Transverse colon (tissue), 4 donors: ENCODE results near the gene SYNDIG1L. TPM values are rescaled to one million over a fixed set of nuclear protein-coding genes. Genes with fewer than 3 reads are reported as not detected.
A peak's percentile ranks its signal among the peaks of the same experiment; 100 is the strongest.

Source experiments
- DNase-seq: peaks from one replicate; pipeline ENCODE4 v3.0.0-alpha.2; 2019
- H3K27ac ChIP-seq, 4 donors: fragments of 200-600 bp; sonication (generic); 2 replicates each; pipeline ENCODE4 v1.5.1; 2016 to 2018; ENCODE audit warnings: inconsistent platforms in 4 of 4
- H3K27me3 ChIP-seq: fragments of 200-600 bp; sonication (generic); 2 replicates; pipeline ENCODE4 v1.5.1; 2017; ENCODE audit warnings: inconsistent platforms
- H3K36me3 ChIP-seq, 4 donors: fragments of 200-600 bp; sonication (generic); 2 replicates each; pipeline ENCODE4 v1.5.1; 2017 to 2019; ENCODE audit warnings: inconsistent platforms in 4 of 4
- H3K4me1 ChIP-seq, 4 donors: fragments of 200-600 bp; sonication (generic); 2 replicates each; pipeline ENCODE4 v1.5.1; 2017 to 2020; ENCODE audit warnings: inconsistent platforms in 4 of 4
- H3K4me3 ChIP-seq, 4 donors: fragments of 200-600 bp; sonication (generic); 1 replicate in 1 of 4; 2 replicates in 3 of 4; pipeline versions ENCODE4 v1.5.1 to v1.6.1; 2017 to 2019; ENCODE audit warnings: inconsistent platforms in 4 of 4
- H3K9me3 ChIP-seq, 2 donors: fragments of 200-600 bp; sonication (generic); 2 replicates each; pipeline ENCODE4 v1.5.1; 2017 to 2019; ENCODE audit warnings: inconsistent platforms in 2 of 2
- EP300 ChIP-seq: sonication (generic); formaldehyde crosslinking; IDR thresholded peaks from one replicate; pipeline ENCODE4 v1.6.1; 2017; ENCODE audit warnings: antibody characterized with exemption, low read depth
- POLR2A ChIP-seq: fragments of 450-650 bp; IDR thresholded peaks from one replicate; pipeline ENCODE4 v1.6.1; 2016; ENCODE audit warnings: antibody characterized with exemption, mild to moderate bottlenecking, moderate library complexity
- POLR2AphosphoS5 ChIP-seq, 3 donors: sonication (generic); formaldehyde crosslinking; IDR thresholded peaks; one replicate each; pipeline ENCODE4 v1.6.1; 2016; ENCODE audit warnings: antibody characterized with exemption in 3 of 3
- WGBS, 2 donors: methylation state at CpG; one replicate each; pipeline ENCODE4 v1.1.5; 2018; ENCODE audit warnings: low coverage in 1 of 2; 5-methylcytosine and 5-hydroxymethylcytosine counted together
- in situ Hi-C, 4 donors: fragments of 200-750 bp; cut with MboI; loops; one replicate each; pipeline versions ENCODE4 v1.15.0 to v1.15.1; 2017; ENCODE audit warnings: low sequenced_read_pairs in 3 of 4, low pct_ligation_motif_present in 1 of 4, low pct_unique_long_range_greater_than_20kb in 1 of 4
- intact Hi-C: fragments of 100-400 bp; cut with DNase I; formaldehyde crosslinking; loops from one replicate; pipeline ENCODE4 v1.15.1; 2023; ENCODE audit warnings: low total_unique reads
- total RNA-seq, 4 donors: library from RNA; depleted of rRNA; stranded (reverse); fragments of >200 nt; gene quantifications; one replicate each; pipeline ENCODE4 v1.1.0, GENCODE V29; 2016
- TF ChIP-seq, protein P1 (sequence below), 5 experiments: fragments of 200-600 bp in 3 of 5; fragments of 450-650 bp in 2 of 5; sonication (generic) in 3 of 5; IDR thresholded peaks; 1 replicate in 2 of 5; 2 replicates in 3 of 5; pipeline ENCODE4 v1.5.1; 2016 to 2017; ENCODE audit warnings: antibody characterized with exemption in 5 of 5, inconsistent platforms in 3 of 5, mild to moderate bottlenecking in 2 of 5, moderate library complexity in 1 of 5

The SYNDIG1L gene
- total RNA-seq, 4 donors from 2014 or later = 0.32 TPM; not detected in 3

- TF ChIP-seq, protein P1, sequence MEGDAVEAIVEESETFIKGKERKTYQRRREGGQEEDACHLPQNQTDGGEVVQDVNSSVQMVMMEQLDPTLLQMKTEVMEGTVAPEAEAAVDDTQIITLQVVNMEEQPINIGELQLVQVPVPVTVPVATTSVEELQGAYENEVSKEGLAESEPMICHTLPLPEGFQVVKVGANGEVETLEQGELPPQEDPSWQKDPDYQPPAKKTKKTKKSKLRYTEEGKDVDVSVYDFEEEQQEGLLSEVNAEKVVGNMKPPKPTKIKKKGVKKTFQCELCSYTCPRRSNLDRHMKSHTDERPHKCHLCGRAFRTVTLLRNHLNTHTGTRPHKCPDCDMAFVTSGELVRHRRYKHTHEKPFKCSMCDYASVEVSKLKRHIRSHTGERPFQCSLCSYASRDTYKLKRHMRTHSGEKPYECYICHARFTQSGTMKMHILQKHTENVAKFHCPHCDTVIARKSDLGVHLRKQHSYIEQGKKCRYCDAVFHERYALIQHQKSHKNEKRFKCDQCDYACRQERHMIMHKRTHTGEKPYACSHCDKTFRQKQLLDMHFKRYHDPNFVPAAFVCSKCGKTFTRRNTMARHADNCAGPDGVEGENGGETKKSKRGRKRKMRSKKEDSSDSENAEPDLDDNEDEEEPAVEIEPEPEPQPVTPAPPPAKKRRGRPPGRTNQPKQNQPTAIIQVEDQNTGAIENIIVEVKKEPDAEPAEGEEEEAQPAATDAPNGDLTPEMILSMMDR (IDR thresholded peaks at IDR 0.05) = no peak
- no peak for TF ChIP-seq POLR2A
- no peak for TF ChIP-seq EP300
- no peak for TF ChIP-seq POLR2AphosphoS5 (IDR thresholded peaks at IDR 0.05)
- no peaks in the 10 kb centered on the region for H3K9me3 ChIP-seq
- H3K27me3 ChIP-seq = no peaks in the 10 kb centered on the region
- no peak for DNase-seq
- no peak overlapping the region for H3K4me3 ChIP-seq
- no peaks in the 10 kb centered on the region for H3K4me1 ChIP-seq
- no peaks in the 10 kb centered on the region for H3K36me3 ChIP-seq
- WGBS, 2 donors = 65 to 76% methylated on average over 2 to 5 of the region's 5 CpGs
- H3K27ac ChIP-seq = no peak overlapping the region
- in situ Hi-C loops (no loop called here), intact Hi-C loops (no loop called here)
Observed at GRCh38 chr14:74463697-74464096, 37.7 kb upstream of the SYNDIG1L start.

- Histone ChIP-seq H3K9me3 (no peaks in the 10 kb centered on the region), H3K27me3 (no peaks in the 10 kb centered on the region), H3K36me3 (no peaks in the 10 kb centered on the region), H3K4me3 (no peak overlapping the region), H3K4me1 (no peaks in the 10 kb centered on the region), H3K27ac (no peak overlapping the region)
- no peak for DNase-seq
- 91% methylated on average over 3 of the region's 3 CpGs; no CpG with 5 or more reads in 1 of the 2 donors for WGBS, 2 donors
- no peak for TF ChIP-seq POLR2A
- intact Hi-C loops = no loop called here
- in situ Hi-C loops = no loop called here
Observed at GRCh38 chr14:74462993-74463392, 37.0 kb upstream of the SYNDIG1L start.

GRCh38 chr14:74459976-74460375, 34.0 kb upstream of the SYNDIG1L start:
- intact Hi-C loops (no loop called here), in situ Hi-C loops (no loop called here)
- TF ChIP-seq POLR2A (no peak), POLR2AphosphoS5 (IDR thresholded peaks at IDR 0.05) (no peak), EP300 (no peak)
- TF ChIP-seq, protein P1 (IDR thresholded peaks at IDR 0.05) = no peak
- DNase-seq = no peak
- no peak overlapping the region for H3K27ac ChIP-seq
- H3K36me3 ChIP-seq = no peaks in the 10 kb centered on the region
- no peak overlapping the region for H3K4me3 ChIP-seq
- whole genome bisulfite sequencing, 2 donors = 89 to 93% methylated on average over 5 to 6 of the region's 6 CpGs
- H3K27me3 ChIP-seq = no peaks in the 10 kb centered on the region
- H3K9me3 ChIP-seq = no peaks in the 10 kb centered on the region
- H3K4me1 ChIP-seq = no peaks in the 10 kb centered on the region

GRCh38 chr14:74459289-74459946, 33.4 kb upstream of the SYNDIG1L start:
- DNase-seq = no peak

More at GRCh38 chr14:74459289-74459946, 33.4 kb upstream of the SYNDIG1L start:
- TF ChIP-seq, protein P1 (IDR thresholded peaks at IDR 0.05) = peak in 3 of 5 experiments; percentile 25 to 34 (median 29)
- TF ChIP-seq POLR2AphosphoS5 (IDR thresholded peaks at IDR 0.05) = no peak
- intact Hi-C loops = no loop called here
- WGBS, 2 donors = 78 to 95% methylated on average over 4 to 10 of the region's 10 CpGs
- H3K4me1 ChIP-seq = no peaks in the 10 kb centered on the region
- H3K36me3 ChIP-seq = no peaks in the 10 kb centered on the region
- no peak overlapping the region for H3K4me3 ChIP-seq
- H3K27me3 ChIP-seq = no peaks in the 10 kb centered on the region
- in situ Hi-C loops = no loop called here
- no peak overlapping the region for H3K27ac ChIP-seq
- peaks cover 0 to 1% of the 10 kb centered on the region in 2 donors for H3K9me3 ChIP-seq
